GM18526 (cell line): ENCODE data around the gene INPP5D.

Source experiments
- POLR2A ChIP-seq: IDR thresholded peaks from 3 replicates; pipeline ENCODE4 v1.6.1; 2011; ENCODE audit not compliant: insufficient read length; ENCODE audit errors: extremely low read depth

The INPP5D gene

DNA sequence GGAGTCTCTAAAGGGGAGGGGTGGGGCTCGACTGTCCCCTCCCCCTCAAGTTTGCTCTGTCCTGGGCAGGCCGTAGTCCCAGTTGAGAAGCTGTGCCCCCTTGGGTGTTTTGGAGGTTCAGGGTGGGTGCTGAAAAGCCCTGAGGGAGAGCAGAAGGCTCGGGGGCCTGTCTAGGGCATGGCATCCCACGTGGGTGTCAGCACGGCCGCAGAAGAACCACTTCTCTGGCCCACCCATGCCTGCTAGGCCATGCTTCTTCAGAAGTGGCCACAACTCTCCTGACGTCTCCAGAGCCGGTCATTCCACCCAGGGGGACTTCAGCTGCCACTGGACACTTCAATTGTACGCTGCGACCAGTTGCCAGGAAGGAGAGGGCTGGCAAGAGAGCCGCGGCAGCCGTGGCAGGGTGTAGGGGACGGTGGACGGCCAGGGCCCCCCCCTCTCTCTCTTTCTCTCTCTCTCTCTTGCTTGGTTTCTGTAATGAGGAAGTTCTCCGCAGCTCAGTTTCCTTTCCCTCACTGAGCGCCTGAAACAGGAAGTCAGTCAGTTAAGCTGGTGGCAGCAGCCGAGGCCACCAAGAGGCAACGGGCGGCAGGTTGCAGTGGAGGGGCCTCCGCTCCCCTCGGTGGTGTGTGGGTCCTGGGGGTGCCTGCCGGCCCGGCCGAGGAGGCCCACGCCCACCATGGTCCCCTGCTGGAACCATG, at the start of gene INPP5D:
INPP5D (plus strand) TSS at position 546 of the 704 bp plus-strand sequence; CDS start at position 683, 137 bp downstream.
- peak; percentile 91 for TF ChIP-seq POLR2A

GRCh38 chr2:233010569-233011267, 49.4 kb upstream of the INPP5D start:
- no peak for TF ChIP-seq POLR2A

DNA sequence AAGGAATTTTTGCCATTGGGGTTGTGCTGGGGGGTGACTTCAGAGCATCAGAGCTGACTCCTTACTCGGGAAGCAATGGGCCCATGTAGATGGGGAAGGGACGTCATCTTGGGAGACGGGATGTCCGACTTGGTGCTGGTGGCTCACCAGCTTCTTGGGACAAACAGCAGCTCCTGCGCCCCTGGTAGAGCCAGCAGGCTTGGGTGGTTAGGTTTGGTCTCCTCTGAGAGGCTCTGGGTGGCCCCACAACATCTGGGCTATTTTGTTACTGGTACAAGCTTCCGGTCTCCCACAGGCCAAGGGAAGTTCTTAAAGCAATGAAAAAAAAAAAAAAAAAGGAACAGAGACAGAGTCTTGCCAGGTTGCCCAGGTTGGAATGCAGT, 48.9 kb upstream of the INPP5D start:
- TF ChIP-seq POLR2A: no peak

GRCh38 chr2:233011702-233012131, 48.4 kb upstream of the INPP5D start:
- TF ChIP-seq POLR2A: no peak

DNA sequence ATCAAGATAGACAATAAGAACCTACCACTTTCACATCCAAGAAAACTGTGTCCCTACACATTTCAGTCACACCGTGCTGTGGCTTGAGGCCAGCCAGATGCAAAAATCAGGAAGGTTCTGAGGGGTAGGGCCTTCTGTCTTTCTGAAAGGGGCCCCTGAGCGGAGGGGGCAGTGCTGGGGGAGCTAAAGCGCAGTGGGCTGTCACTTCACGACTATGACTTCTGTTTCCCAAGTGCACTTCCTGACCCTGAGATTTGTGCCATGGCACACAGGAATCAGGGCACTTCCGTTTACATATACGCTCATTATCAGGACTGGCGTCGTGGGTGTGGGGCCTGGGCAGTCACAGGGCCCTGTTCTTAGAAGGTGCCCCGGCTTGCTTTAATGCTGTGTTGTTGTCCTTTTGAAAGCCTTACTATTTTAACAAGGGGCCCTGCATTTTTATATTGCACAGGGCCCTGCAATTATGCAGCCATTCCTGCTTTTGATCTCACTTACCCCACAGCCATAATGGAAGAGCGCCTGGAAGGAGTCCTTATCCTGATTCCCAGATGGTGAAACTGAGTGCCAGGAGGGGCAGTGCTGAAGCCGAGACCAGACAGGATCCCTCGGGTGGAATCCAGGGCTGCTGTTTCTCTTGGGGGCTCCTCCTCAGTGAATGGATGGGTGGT, 47.7 kb upstream of the INPP5D start:
- no peak for TF ChIP-seq POLR2A

DNA sequence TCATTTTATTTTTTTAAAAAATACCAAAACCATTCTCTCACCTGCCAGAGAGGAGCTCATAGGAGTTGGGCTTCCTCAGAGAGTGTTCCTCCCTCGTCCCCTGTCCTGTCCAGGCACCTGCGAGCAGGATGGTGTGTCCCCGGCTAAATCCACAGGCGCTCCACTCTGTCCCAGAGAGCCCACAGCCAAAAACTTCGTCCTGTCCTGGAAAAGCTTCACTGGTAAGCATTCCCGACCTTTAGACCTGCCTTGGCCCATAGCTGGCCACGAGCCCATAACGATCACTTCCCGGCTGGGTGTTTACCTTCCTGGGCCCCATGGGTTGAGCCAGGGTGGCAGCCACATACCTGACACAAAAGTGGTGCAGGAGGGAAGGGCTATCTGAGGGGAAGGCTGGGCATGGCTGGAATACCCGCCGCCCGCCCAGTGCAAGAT, 47.1 kb upstream of the INPP5D start, which contains the start of gene NGEF:
NGEF (minus strand) TSS at position 230 of the 435 bp plus-strand sequence. CDS start 38,366 bp downstream, outside the sequence.
- no peak for TF ChIP-seq POLR2A

- TF ChIP-seq POLR2A: no peak
Measured at GRCh38 chr2:233013650-233014049, 46.5 kb upstream of the INPP5D start.

DNA sequence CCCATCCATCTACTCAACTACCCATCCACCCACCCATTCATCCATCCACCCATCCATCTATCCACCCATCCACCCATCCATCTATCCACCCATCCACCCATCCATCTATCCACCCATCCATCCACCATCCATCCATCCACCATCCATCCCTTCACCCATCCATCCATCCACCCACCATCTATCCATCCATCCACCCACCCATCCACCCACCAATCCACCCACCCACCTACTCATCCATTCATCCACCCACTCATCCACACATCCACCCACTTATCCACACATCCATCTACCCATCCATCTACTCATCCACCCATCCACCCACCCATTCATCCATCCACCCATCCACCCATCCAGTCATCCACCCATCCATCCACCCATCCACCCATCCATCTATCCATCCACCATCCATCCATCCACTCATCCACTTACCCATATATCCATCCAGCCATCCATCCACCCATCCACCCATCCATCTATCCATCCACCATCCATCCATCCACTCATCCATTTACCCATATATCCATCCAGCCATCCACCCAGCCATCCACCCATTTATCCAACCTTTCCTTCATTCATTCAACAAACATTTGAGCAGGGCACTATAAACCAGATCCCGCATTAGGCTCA, 45.0 kb upstream of the INPP5D start:
- TF ChIP-seq POLR2A: no peak

DNA sequence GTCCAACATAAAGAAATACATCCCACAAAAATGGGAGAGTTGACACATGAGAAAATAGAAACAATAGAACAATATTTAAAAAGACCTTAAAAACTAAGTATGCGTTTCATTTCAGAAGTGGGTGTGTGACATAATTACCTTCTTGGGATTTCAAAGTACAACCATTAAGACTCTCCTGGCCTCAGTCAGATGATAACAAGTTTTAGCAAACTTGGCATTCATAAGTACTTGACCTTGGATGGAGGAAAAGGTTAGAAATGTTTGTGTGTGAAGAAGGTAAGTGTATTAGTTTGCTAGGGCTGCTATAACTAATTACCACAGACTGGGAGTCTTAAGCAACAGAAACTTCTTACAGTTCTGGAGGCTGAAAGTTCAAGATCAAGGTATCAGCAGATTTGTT, 42.2 kb upstream of the INPP5D start:
- no peak for TF ChIP-seq POLR2A

DNA sequence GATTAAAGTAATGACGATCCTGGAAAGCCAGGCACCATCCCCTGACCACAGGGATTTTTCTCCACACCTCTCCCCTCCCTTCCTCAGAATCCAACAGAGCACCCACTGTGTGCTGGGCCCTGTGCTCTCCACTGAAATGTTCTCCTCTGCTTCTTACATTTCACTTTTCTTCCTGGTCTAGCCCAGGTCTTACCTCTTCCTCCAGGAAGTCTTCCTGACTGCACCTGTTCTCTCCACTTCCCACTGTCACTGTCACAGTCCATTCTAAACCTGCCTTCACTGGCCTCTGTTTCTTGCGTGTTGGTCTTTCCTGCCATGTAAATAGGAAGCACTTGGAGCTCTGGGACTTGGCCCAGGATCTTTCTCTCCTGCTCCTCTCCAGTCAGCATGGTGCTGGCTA, 39.7 kb upstream of the INPP5D start:
- no peak for TF ChIP-seq POLR2A

DNA sequence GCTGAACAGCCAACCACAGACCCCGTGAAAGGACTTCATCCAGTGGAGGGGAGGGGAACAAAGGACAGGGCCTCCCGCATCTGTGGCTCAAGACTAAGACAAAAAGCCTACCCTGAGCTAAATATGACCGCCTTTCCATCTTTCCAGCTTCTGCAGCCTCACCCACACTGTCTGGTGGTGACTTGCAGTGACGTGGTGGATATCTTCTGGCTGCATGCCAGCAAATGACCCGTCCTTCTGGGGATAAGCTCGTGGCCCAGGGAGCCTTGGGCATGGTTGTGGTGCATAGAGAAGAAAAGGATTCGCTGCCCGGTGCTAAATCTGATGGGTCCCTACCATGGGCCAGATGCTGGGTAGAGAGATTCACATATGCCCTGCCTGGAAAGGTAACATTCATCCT, 38.4 kb upstream of the INPP5D start:
- no peak for TF ChIP-seq POLR2A

- no peak for TF ChIP-seq POLR2A
Measured at GRCh38 chr2:233022561-233022960, 37.6 kb upstream of the INPP5D start.

DNA sequence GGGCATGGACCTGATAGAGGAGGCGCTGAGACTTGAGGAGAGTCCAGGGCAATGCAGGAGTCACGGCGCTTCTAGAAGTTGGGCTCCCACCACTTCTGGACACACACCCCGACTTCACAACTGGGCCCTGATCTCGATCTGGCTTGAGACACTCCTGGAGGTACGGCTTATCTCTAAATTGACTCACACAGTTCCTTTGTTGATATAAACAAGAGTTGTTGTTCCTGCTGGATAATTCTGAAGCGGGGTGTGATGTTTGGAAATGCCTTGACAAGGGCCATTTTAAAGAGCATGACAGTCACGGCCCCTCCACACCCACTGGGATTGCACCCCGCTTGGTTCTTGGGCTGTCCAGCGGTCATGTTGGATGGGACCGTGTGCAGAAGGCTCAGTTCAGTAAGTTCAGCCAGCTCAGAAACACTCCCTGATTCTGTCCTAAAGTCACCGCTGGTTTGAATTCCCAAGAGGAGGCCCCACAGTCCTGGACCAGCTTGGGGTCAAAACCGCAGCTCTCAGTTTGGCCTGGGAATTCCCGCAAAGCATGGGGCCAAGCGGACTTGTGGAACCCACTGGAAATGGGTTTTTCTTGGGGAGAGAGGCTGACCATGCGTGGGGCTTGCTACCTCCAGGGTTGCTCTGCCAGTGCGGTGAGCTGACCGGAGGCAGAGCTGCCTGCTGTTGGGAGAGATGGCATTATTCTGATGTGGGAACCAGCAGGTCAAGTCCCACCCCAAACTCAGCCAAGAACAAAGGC, 37.0 kb upstream of the INPP5D start:
- no peak for TF ChIP-seq POLR2A

DNA sequence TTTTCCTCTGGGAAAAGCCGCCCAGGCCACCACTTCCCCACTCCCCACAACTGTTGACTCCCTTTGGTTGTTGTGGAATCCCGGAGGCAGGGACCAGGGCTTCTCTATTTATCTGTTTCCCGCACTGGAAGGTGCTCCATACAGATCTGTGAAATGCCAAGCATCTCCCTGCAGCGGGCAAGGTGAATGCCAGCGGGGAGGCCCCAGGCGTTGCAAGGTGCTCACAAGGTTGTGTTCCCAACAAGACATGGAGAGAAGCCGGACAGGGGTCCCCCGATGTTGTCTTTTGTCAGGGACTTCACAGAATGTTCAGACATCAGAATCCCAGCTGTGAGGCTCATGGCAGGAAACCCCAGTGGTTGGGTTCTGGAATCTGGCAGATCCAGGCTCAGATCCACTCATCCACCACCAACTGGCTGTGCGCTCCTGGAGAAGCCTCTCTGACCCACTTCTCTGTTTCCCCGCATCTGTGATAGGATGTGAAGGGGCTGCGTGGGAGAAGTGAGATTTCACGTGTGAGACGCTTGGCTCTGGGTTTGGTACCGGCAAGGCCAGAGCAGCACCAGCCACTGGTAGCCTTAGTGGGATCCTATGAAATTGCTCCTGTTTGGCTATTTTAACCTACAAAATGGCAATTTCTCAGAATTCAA, 36.3 kb upstream of the INPP5D start:
- no peak for TF ChIP-seq POLR2A
